BE2C (cell line): ENCODE data around the gene CCM2.
"Not testable (repeated sequence)": the region's sequence is repeated elsewhere in the genome, so short reads cannot be mapped to it uniquely, and the experiment has no call there.

ENCODE experiments used
- DNase-seq: peaks from one replicate; pipeline ENCODE4 v3.0.0-alpha.2; 2020
- H3K27me3 ChIP-seq: fragments of 250-450 bp; sonication (Bioruptor Pico); 2 replicates; pipeline ENCODE4 v1.5.1; 2020; ENCODE audit warnings: mild to moderate bottlenecking
- H3K36me3 ChIP-seq: fragments of 250-450 bp; sonication (Bioruptor Pico); 2 replicates; pipeline ENCODE4 v1.5.1; 2020; ENCODE audit warnings: mild to moderate bottlenecking
- H3K4me1 ChIP-seq: fragments of 250-450 bp; sonication (Bioruptor Pico); 2 replicates; pipeline ENCODE4 v1.5.1; 2020
- H3K4me3 ChIP-seq: 2 replicates; pipeline ENCODE4 v1.5.1; 2011; ENCODE audit warnings: low read depth, low read length
- H3K9me3 ChIP-seq: fragments of 250-450 bp; sonication (Bioruptor Pico); 2 replicates; pipeline ENCODE4 v1.5.1; 2020
- CTCF ChIP-seq: IDR thresholded peaks from 2 replicates; pipeline ENCODE4 v1.5.1; 2012; ENCODE audit warnings: mild to moderate bottlenecking, low read depth, low read length

The CCM2 gene

GRCh38 chr7:45017253-45017652 lies 17.3 kb downstream of the CCM2 start:
- no peak overlapping the region for H3K4me3 ChIP-seq
- no peaks in the 10 kb centered on the region for H3K36me3 ChIP-seq
- H3K27me3 ChIP-seq, result no peaks in the 10 kb centered on the region
- no peak for TF ChIP-seq CTCF
- H3K4me1 ChIP-seq, result no peaks in the 10 kb centered on the region
- no peaks in the 10 kb centered on the region for H3K9me3 ChIP-seq
- no peak for DNase-seq

GRCh38 chr7:45020915-45021314 lies 20.9 kb downstream of the CCM2 start:
- Histone ChIP-seq H3K9me3 (no peaks in the 10 kb centered on the region), H3K27me3 (no peaks in the 10 kb centered on the region), H3K36me3 (no peaks in the 10 kb centered on the region), H3K4me3 (no peak overlapping the region), H3K4me1 (no peaks in the 10 kb centered on the region)
- no peak for DNase-seq
- no peak for TF ChIP-seq CTCF

- no peaks in the 10 kb centered on the region for H3K9me3 ChIP-seq
- no peak for TF ChIP-seq CTCF
- no peaks in the 10 kb centered on the region for H3K4me1 ChIP-seq
- no peaks in the 10 kb centered on the region for H3K36me3 ChIP-seq
- no peak overlapping the region for H3K4me3 ChIP-seq
- no peaks in the 10 kb centered on the region for H3K27me3 ChIP-seq
- no peak for DNase-seq
Observed at GRCh38 chr7:45021604-45022296, 21.7 kb downstream of the CCM2 start.

GRCh38 chr7:45024126-45024744 lies 24.2 kb downstream of the CCM2 start:
- H3K36me3 ChIP-seq, result peaks cover 6% of the 10 kb centered on the region; the same call in 1 of the 2 replicates
- TF ChIP-seq CTCF, result no peak
- no peak for DNase-seq
- no peaks in the 10 kb centered on the region for H3K4me1 ChIP-seq
- no peak overlapping the region for H3K4me3 ChIP-seq
- no peaks in the 10 kb centered on the region for H3K27me3 ChIP-seq
- no peaks in the 10 kb centered on the region for H3K9me3 ChIP-seq

- not testable (repeated sequence) for H3K36me3 ChIP-seq, H3K4me3 ChIP-seq, H3K27me3 ChIP-seq, H3K4me1 ChIP-seq, H3K9me3 ChIP-seq, DNase-seq
Observed at GRCh38 chr7:45025473-45025872, 25.5 kb downstream of the CCM2 start.

GRCh38 chr7:45026013-45026412 lies 26.0 kb downstream of the CCM2 start:
- no peak overlapping the region for H3K4me3 ChIP-seq
- peaks cover 6% of the 10 kb centered on the region; the same call in 1 of the 2 replicates for H3K36me3 ChIP-seq
- no peaks in the 10 kb centered on the region for H3K4me1 ChIP-seq
- no peaks in the 10 kb centered on the region for H3K27me3 ChIP-seq
- no peaks in the 10 kb centered on the region for H3K9me3 ChIP-seq
- TF ChIP-seq CTCF, result no peak
- no peak for DNase-seq
